Measurements from ENCODE around the gene LMBR1. TPM values are rescaled to one million over a fixed set of nuclear protein-coding genes. Genes with fewer than 3 reads are reported as not detected.

LMBR1 gene
- total and polyA plus RNA-seq, 2 donors (not counting 1 experiment from before 2014, with no cell fraction given) = 30.8 to 41.6 TPM

- Histone ChIP-seq H3K4me3 (replicated peaks in 1 of 4; ENCODE audit: control extremely low read depth in 1 of 4, insufficient read depth in 1 of 4, low read depth in 3 of 4, low read length in 4 of 4) (no peak overlapping the region), H3K36me3 (ENCODE audit: control insufficient read depth, insufficient read depth, low read length) (no peaks in the 10 kb centered on the region), H3K9me3 (ENCODE audit: control insufficient read depth, insufficient read depth, low read depth, low read length) (no peaks in the 10 kb centered on the region), H2AFZ (ENCODE audit: low read length) (no peak overlapping the region), H3K27me3 (ENCODE audit: control insufficient read depth, insufficient read depth, low read length) (no peaks in the 10 kb centered on the region), H3K27ac (ENCODE audit: insufficient read depth, low read length) (no peak overlapping the region), H3K9ac (ENCODE audit: insufficient read depth, low read length) (no peak overlapping the region), H3K4me1 (ENCODE audit: control insufficient read depth, extremely low read depth, insufficient read depth, low read length) (no peaks in the 10 kb centered on the region), H4K20me1 (ENCODE audit: control insufficient read depth, extremely low read depth, insufficient read depth, low read length) (no peaks in the 10 kb centered on the region), H3K4me2 (ENCODE audit: extremely low read depth, insufficient read depth, low read length) (no peak overlapping the region), H3K79me2 (ENCODE audit: control insufficient read depth, insufficient read depth, low read length) (no peaks in the 10 kb centered on the region)
- DNase-seq (ENCODE audit: low read depth in 2 of 2) = no peak
- TF ChIP-seq EZH2 (IDR thresholded peaks at IDR 0.05; ENCODE audit: low read length, missing control alignments) (no peak), CTCF (conservative IDR thresholded peaks at IDR 0.05 in 1 of 2, IDR thresholded peaks at IDR 0.05 in 1 of 2; ENCODE audit: low read depth in 1 of 2, low read length in 2 of 2) (no peak)
Observed at GRCh38 chr7:156780724-156781455, 112.1 kb downstream of the LMBR1 start.

GRCh38 chr7:156778668-156779067, 114.3 kb downstream of the LMBR1 start:
- no peak overlapping the region for H3K27ac ChIP-seq (ENCODE audit: insufficient read depth, low read length)
- H4K20me1 ChIP-seq (ENCODE audit: control insufficient read depth, extremely low read depth, insufficient read depth, low read length) = no peaks in the 10 kb centered on the region
- H3K9ac ChIP-seq (ENCODE audit: insufficient read depth, low read length) = no peak overlapping the region
- no peak for TF ChIP-seq EZH2 (IDR thresholded peaks at IDR 0.05; ENCODE audit: low read length, missing control alignments)
- TF ChIP-seq CTCF (conservative IDR thresholded peaks at IDR 0.05 in 1 of 2, IDR thresholded peaks at IDR 0.05 in 1 of 2; ENCODE audit: low read depth in 1 of 2, low read length in 2 of 2) = no peak
- no peaks in the 10 kb centered on the region for H3K36me3 ChIP-seq (ENCODE audit: control insufficient read depth, insufficient read depth, low read length)
- DNase-seq (ENCODE audit: low read depth in 2 of 2) = no peak
- H3K27me3 ChIP-seq (ENCODE audit: control insufficient read depth, insufficient read depth, low read length) = no peaks in the 10 kb centered on the region
- no peaks in the 10 kb centered on the region for H3K4me1 ChIP-seq (ENCODE audit: control insufficient read depth, extremely low read depth, insufficient read depth, low read length)
- no peak overlapping the region for H3K4me3 ChIP-seq (replicated peaks in 1 of 4; ENCODE audit: control extremely low read depth in 1 of 4, insufficient read depth in 1 of 4, low read depth in 3 of 4, low read length in 4 of 4)
- H3K9me3 ChIP-seq (ENCODE audit: control insufficient read depth, insufficient read depth, low read depth, low read length) = no peaks in the 10 kb centered on the region
- H3K4me2 ChIP-seq (ENCODE audit: extremely low read depth, insufficient read depth, low read length) = no peak overlapping the region
- H2AFZ ChIP-seq (ENCODE audit: low read length) = no peak overlapping the region
- H3K79me2 ChIP-seq (ENCODE audit: control insufficient read depth, insufficient read depth, low read length) = no peaks in the 10 kb centered on the region

- Histone ChIP-seq H4K20me1 (ENCODE audit: control insufficient read depth, extremely low read depth, insufficient read depth, low read length) (no peaks in the 10 kb centered on the region), H3K27me3 (ENCODE audit: control insufficient read depth, insufficient read depth, low read length) (no peaks in the 10 kb centered on the region), H3K27ac (ENCODE audit: insufficient read depth, low read length) (no peak overlapping the region), H3K9me3 (ENCODE audit: control insufficient read depth, insufficient read depth, low read depth, low read length) (no peaks in the 10 kb centered on the region), H3K4me3 (replicated peaks in 1 of 4; ENCODE audit: control extremely low read depth in 1 of 4, insufficient read depth in 1 of 4, low read depth in 3 of 4, low read length in 4 of 4) (no peak overlapping the region), H3K36me3 (ENCODE audit: control insufficient read depth, insufficient read depth, low read length) (no peaks in the 10 kb centered on the region), H3K9ac (ENCODE audit: insufficient read depth, low read length) (no peak overlapping the region), H2AFZ (ENCODE audit: low read length) (no peak overlapping the region), H3K79me2 (ENCODE audit: control insufficient read depth, insufficient read depth, low read length) (no peaks in the 10 kb centered on the region), H3K4me2 (ENCODE audit: extremely low read depth, insufficient read depth, low read length) (no peak overlapping the region), H3K4me1 (ENCODE audit: control insufficient read depth, extremely low read depth, insufficient read depth, low read length) (no peaks in the 10 kb centered on the region)
- peak in 1 of 2 donors; percentile 8 for DNase-seq (ENCODE audit: low read depth in 2 of 2)
- TF ChIP-seq CTCF (conservative IDR thresholded peaks at IDR 0.05 in 1 of 2, IDR thresholded peaks at IDR 0.05 in 1 of 2; ENCODE audit: low read depth in 1 of 2, low read length in 2 of 2) (peak in 1 of 2 donors; percentile 22), EZH2 (IDR thresholded peaks at IDR 0.05; ENCODE audit: low read length, missing control alignments) (no peak)
Observed at GRCh38 chr7:156778201-156778600, 114.8 kb downstream of the LMBR1 start.

All from fibroblast of lung (primary cell).